ENCODE results near the gene PCSK9.
A peak's percentile ranks its signal among the peaks of the same experiment; 100 is the strongest.

- peak; percentile 47 for TF ChIP-seq CTCF (IDR thresholded peaks at IDR 0.05; ENCODE audit: poor library complexity)
- TF ChIP-seq EZH2 (IDR thresholded peaks at IDR 0.05; ENCODE audit: borderline replicate concordance): no peak
- no peak for TF ChIP-seq EZH2phosphoT487 (IDR thresholded peaks at IDR 0.05; ENCODE audit: low read depth, severe bottlenecking, unreplicated experiment)
These were observed 32.1 kb downstream of the PCSK9 start for GRCh38 chr1:55071477-55071876.
